IMR-90 (cell line): ENCODE measurements around the gene DNAJC25. TPM values are rescaled to one million over a fixed set of nuclear protein-coding genes. Genes with fewer than 3 reads are reported as not detected.

Experiments
- ATAC-seq: fragments of 200-7000 bp; cut with Tn5 transposase; 2 replicates; pipeline ENCODE4 v1.9.1; 2020; ENCODE audit warnings: low read depth, mild to moderate bottlenecking, moderate library complexity
- BruUV-seq: library from RNA; stranded (reverse); fragments of 400-500 nt; replicated peaks from 2 replicates; lab custom pipeline; 2021; lab: Mats Ljungman, UMichigan
- CTCF ChIA-PET: fragments of 300-600 bp; formaldehyde crosslinking; extraction: SDS; loops from one replicate; lab custom pipeline; 2021; ENCODE audit warnings: antibody characterized with exemption; lab: Yijun Ruan, JAX
- POLR2A ChIA-PET: fragments of 300-600 bp; sonication (Branson Sonifier 250); formaldehyde crosslinking; loops from one replicate; lab custom pipeline; 2022; ENCODE audit warnings: antibody characterized with exemption; ENCODE audit not compliant: unreplicated experiment; lab: Charles Lee
- DNase-seq: peaks from one replicate; pipeline ENCODE4 v3.0.0; 2013
- H2AFZ ChIP-seq: replicated peaks from 2 replicates; pipeline ENCODE3; 2013; ENCODE audit warnings: low read length, mild to moderate bottlenecking; ENCODE audit not compliant: poor library complexity
- H2AK5ac ChIP-seq: 2 replicates; pipeline ENCODE4 v1.6.1; 2013; ENCODE audit warnings: low read depth, low read length, inconsistent platforms
- H2AK9ac ChIP-seq: replicated peaks from 2 replicates; pipeline ENCODE3; 2013; ENCODE audit warnings: mild to moderate bottlenecking, low read depth, low read length, moderate library complexity; ENCODE audit not compliant: poor library complexity
- H2BK120ac ChIP-seq: 2 replicates; pipeline ENCODE4 v1.6.1; 2013; ENCODE audit warnings: low read depth, low read length, inconsistent platforms
- H2BK15ac ChIP-seq: 3 replicates; pipeline ENCODE4 v1.6.1; 2013; ENCODE audit warnings: low read depth, low read length, inconsistent platforms
- H2BK20ac ChIP-seq: 2 replicates; pipeline ENCODE4 v1.6.1; 2013; ENCODE audit warnings: low read depth, mild to moderate bottlenecking, inconsistent platforms, low read length, moderate library complexity
- H2BK5ac ChIP-seq: 2 replicates; pipeline ENCODE4 v1.6.1; 2013; ENCODE audit warnings: mild to moderate bottlenecking, low read depth, low read length, inconsistent platforms; ENCODE audit not compliant: poor library complexity, severe bottlenecking
- H3K14ac ChIP-seq: replicated peaks from 2 replicates; pipeline ENCODE4 v1.6.1; 2013; ENCODE audit warnings: low read depth, low read length, inconsistent platforms
- H3K18ac ChIP-seq: 2 replicates; pipeline ENCODE4 v1.6.1; 2013; ENCODE audit warnings: low read depth, low read length, control low read depth
- H3K23ac ChIP-seq: 2 replicates; pipeline ENCODE4 v1.6.1; 2013; ENCODE audit warnings: low read depth, low read length, inconsistent platforms
- H3K27ac ChIP-seq: 2 replicates; pipeline ENCODE4 v1.5.1; 2013; ENCODE audit warnings: mild to moderate bottlenecking, control low read depth, low read length; ENCODE audit not compliant: insufficient read depth
- H3K27me3 ChIP-seq: 2 replicates; pipeline ENCODE4 v1.6.1; 2013; ENCODE audit warnings: low read length; ENCODE audit not compliant: control insufficient read depth, insufficient read depth
- H3K36me3 ChIP-seq: 2 replicates; pipeline ENCODE4 v1.6.1; 2013; ENCODE audit warnings: low read length, mixed read lengths; ENCODE audit not compliant: control insufficient read depth, insufficient read depth
- H3K4ac ChIP-seq: 2 replicates; pipeline ENCODE4 v1.6.1; 2013; ENCODE audit warnings: low read depth, low read length, inconsistent platforms
- H3K4me1 ChIP-seq: 2 replicates; pipeline ENCODE4 v1.6.1; 2013; ENCODE audit warnings: low read length, mixed read lengths; ENCODE audit not compliant: control insufficient read depth, insufficient read depth
- H3K4me2 ChIP-seq: 2 replicates; pipeline ENCODE4 v1.6.1; 2013; ENCODE audit warnings: low read depth, mild to moderate bottlenecking, control low read depth, low read length, moderate library complexity
- H3K4me3 ChIP-seq: 2 replicates; pipeline ENCODE4 v1.5.1; 2013; ENCODE audit warnings: low read depth, mild to moderate bottlenecking, control low read depth, low read length, moderate library complexity; ENCODE audit not compliant: insufficient read depth
- H3K56ac ChIP-seq: 2 replicates; pipeline ENCODE4 v1.6.1; 2013; ENCODE audit warnings: low read length, inconsistent platforms; ENCODE audit not compliant: insufficient read depth; ENCODE audit errors: extremely low read depth
- H3K79me1 ChIP-seq, 2 experiments: 2 replicates each; pipeline ENCODE4 v1.6.1; 2013; ENCODE audit warnings: low read length in 2 of 2, inconsistent platforms in 1 of 2, low read depth in 1 of 2
- H3K9ac ChIP-seq: 2 replicates; pipeline ENCODE4 v1.6.1; 2013; ENCODE audit warnings: low read depth, low read length, control low read depth
- H3K9me1 ChIP-seq: 2 replicates; pipeline ENCODE4 v1.6.1; 2013; ENCODE audit warnings: low read length, inconsistent platforms; ENCODE audit not compliant: insufficient read depth
- H3K9me3 ChIP-seq: 2 replicates; pipeline ENCODE4 v1.6.1; 2013; ENCODE audit warnings: low read length; ENCODE audit not compliant: control insufficient read depth, insufficient read depth
- H4K20me1 ChIP-seq: 2 replicates; pipeline ENCODE4 v1.6.1; 2013; ENCODE audit warnings: low read length, inconsistent platforms; ENCODE audit not compliant: insufficient read depth
- H4K5ac ChIP-seq: 2 replicates; pipeline ENCODE4 v1.6.1; 2013; ENCODE audit warnings: mild to moderate bottlenecking, low read depth, low read length, control low read depth
- H4K8ac ChIP-seq, 2 experiments: 2 replicates each; pipeline ENCODE4 v1.6.1; 2013; ENCODE audit warnings: low read depth in 2 of 2, low read length in 2 of 2, control low read depth in 1 of 2, inconsistent platforms in 1 of 2
- H4K91ac ChIP-seq: 2 replicates; pipeline ENCODE4 v1.6.1; 2013; ENCODE audit warnings: low read depth, low read length, inconsistent platforms; ENCODE audit not compliant: insufficient read depth
- MAZ ChIP-seq: IDR thresholded peaks from 2 replicates; pipeline ENCODE4 v1.6.1; 2012; ENCODE audit warnings: low read depth, mild to moderate bottlenecking, low read length, improper control_type of control experiment, moderate library complexity, borderline replicate concordance
- POLR2A ChIP-seq: IDR thresholded peaks from 2 replicates; pipeline ENCODE4 v1.6.1; 2012; ENCODE audit warnings: mild to moderate bottlenecking, low read depth, low read length
- RFX5 ChIP-seq: IDR thresholded peaks from 2 replicates; pipeline ENCODE4 v1.8.0; 2012; ENCODE audit warnings: low read depth, mild to moderate bottlenecking, low read length, moderate library complexity
- SMC3 ChIP-seq: fragments of 150-350 bp; IDR thresholded peaks from 2 replicates; pipeline ENCODE4 v1.6.1; 2016; ENCODE audit warnings: low read depth, mild to moderate bottlenecking, antibody characterized with exemption, low read length, moderate library complexity
- WGBS, 2 experiments: methylation state at CpG; one replicate each; pipeline versions ENCODE4 v1.1.5 to v1.1.7; 2013; ENCODE audit warnings: missing lambda C conversion rate in 2 of 2; ENCODE audit not compliant: insufficient read length in 1 of 2; ENCODE audit errors: extremely low coverage in 2 of 2; 5-methylcytosine and 5-hydroxymethylcytosine counted together
- dilution Hi-C: fragments of 300-500 bp; cut with HindIII; formaldehyde crosslinking; loops from one replicate; pipeline ENCODE4 v1.14.3; 2018; ENCODE audit warnings: low sequenced_read_pairs; ENCODE audit not compliant: unreplicated experiment
- in situ Hi-C: fragments of 300-500 bp; cut with MboI; formaldehyde crosslinking; loops from 3 replicates; pipeline ENCODE4 v1.14.3; 2019; ENCODE audit warnings: low sequenced_read_pairs, inconsistent platforms, mixed read lengths
- intact Hi-C: fragments of 100-400 bp; cut with micrococcal nuclease; formaldehyde crosslinking; loops from 2 replicates; pipeline ENCODE4 v1.10.0; 2022
- polyA plus RNA-seq, 3 experiments: library from polyadenylated mRNA; depleted of rRNA; stranded (reverse); fragments of >200 nt; gene quantifications; 2 replicates each; pipeline ENCODE4 v1.2.3, GENCODE V29; 2012; ENCODE audit warnings: low replicate concordance in 1 of 3
- total RNA-seq: library from RNA; depleted of rRNA; stranded (reverse); fragments of >200 nt; gene quantifications from 2 replicates; pipeline ENCODE4 v1.2.3, GENCODE V29; 2012

The DNAJC25 gene
- total and polyA plus RNA-seq, 2 of the 4 experiments (the other 2 are of a cell fraction), result 3.2 to 6.6 TPM

- peak; percentile 96 for ATAC-seq
- in situ Hi-C loops, result no loop called here
- intact Hi-C loops, result no loop called here
These were observed 30.1 kb downstream of the DNAJC25 start, which contains the start of gene GNG10 for GRCh38 chr9:111661150-111661801. Gene GNG10, plus strand, starts transcription at chr9:111661605. Its CDS starts 30 bp downstream, at chr9:111661635.

More at GRCh38 chr9:111661150-111661801, 30.1 kb downstream of the DNAJC25 start, which contains the start of gene GNG10:
- no TSS peak for BruUV-seq
- Histone ChIP-seq H2AFZ (peak within 1 kb of the TSS; percentile 96), H3K9me1 (peaks cover 15% of the 10 kb centered on the region), H2AK9ac (peak within 1 kb of the TSS; percentile 86), H2AK5ac (peak within 1 kb of the TSS; percentile 72), H4K8ac (peak within 1 kb of the TSS; percentile 1 to 43; a peak in 2 of 4 replicates), H3K27ac (peak within 1 kb of the TSS; percentile 67), H4K20me1 (peaks cover 38% of the 10 kb centered on the region), H2BK5ac (peak within 1 kb of the TSS; percentile 50), H3K18ac (peak within 1 kb of the TSS; percentile 73), H3K14ac (peak within 1 kb of the TSS; percentile 44), H3K27me3 (no peaks in the 10 kb centered on the region), H3K79me1 (peaks cover 21 to 43% of the 10 kb centered on the region in 2 experiments; a peak in 3 of 4 replicates), H3K4me2 (peak within 1 kb of the TSS; percentile 100), H3K9ac (peak within 1 kb of the TSS; percentile 90), H4K91ac (peak within 1 kb of the TSS; percentile 61), H2BK120ac (no peak within 1 kb of the TSS), H3K56ac (0 out of 2 replicates have a peak within 1 kb of the TSS, but pooled peaks have one; percentile 2), H3K36me3 (peaks cover 3% of the 10 kb centered on the region; the same call in 1 of the 2 replicates), H3K4ac (peak within 1 kb of the TSS; percentile 52), H4K5ac (peak within 1 kb of the TSS; percentile 84), H3K4me3 (peak within 1 kb of the TSS; percentile 98), H3K9me3 (no peaks in the 10 kb centered on the region), H3K4me1 (peaks cover 7% of the 10 kb centered on the region), H2BK20ac (no peak within 1 kb of the TSS), H3K23ac (peak within 1 kb of the TSS; percentile 23), H2BK15ac (no peak within 1 kb of the TSS)
- TF ChIP-seq RFX5, result no peak
- TF ChIP-seq MAZ, result 0 out of 2 replicates have a peak, but pooled peaks have one; percentile 12
- TF ChIP-seq POLR2A, result peak; percentile 62
- TF ChIP-seq SMC3, result no peak
- dilution Hi-C loops, result no loop called here
- WGBS, 2 experiments, result 2% methylated on average over 20 of the region's 61 CpGs; no CpG with 5 or more reads in 1 of the 2 experiments
- DNase-seq, result peak; percentile 52
- POLR2A ChIA-PET, result no interaction called here
- CTCF ChIA-PET, result interaction anchor here (0.8 kb wide), 1 partner anchor 12 kb away, joined by 4 read pairs; no protein-coding TSS in a partner anchor
